ENCODE data around the gene NR3C1.

The NR3C1 gene

GRCh38 chr5:143417503-143418139 is 14.1 kb upstream of the NR3C1 start:
- ATAC-seq: no peak
- TF ChIP-seq TCF4 (CRISPR knock-in tag; IDR thresholded peaks at IDR 0.05; ENCODE audit: borderline replicate concordance) (no peak), PATZ1 (CRISPR knock-in tag; IDR thresholded peaks at IDR 0.05; ENCODE audit: borderline replicate concordance) (no peak), PPARA (CRISPR knock-in tag; IDR thresholded peaks at IDR 0.05; ENCODE audit: borderline replicate concordance) (no peak)

- ATAC-seq: no peak
- no peak for TF ChIP-seq TOX (CRISPR knock-in tag; IDR thresholded peaks at IDR 0.05; ENCODE audit: borderline replicate concordance)
- no peak for TF ChIP-seq TSHZ2 (CRISPR knock-in tag; IDR thresholded peaks at IDR 0.05)
- TF ChIP-seq ZFP30 (CRISPR knock-in tag; IDR thresholded peaks at IDR 0.05): no peak
- TF ChIP-seq RARB (CRISPR knock-in tag; IDR thresholded peaks at IDR 0.05): no peak
- no peak for TF ChIP-seq ARNTL (CRISPR knock-in tag; IDR thresholded peaks at IDR 0.05; ENCODE audit: borderline replicate concordance, low read depth)
These were observed 12.9 kb upstream of the NR3C1 start for GRCh38 chr5:143416411-143416810.

- TF ChIP-seq ZNF70 (CRISPR knock-in tag; IDR thresholded peaks at IDR 0.05) (no peak), ARNTL (CRISPR knock-in tag; IDR thresholded peaks at IDR 0.05; ENCODE audit: borderline replicate concordance, low read depth) (no peak), RARB (CRISPR knock-in tag; IDR thresholded peaks at IDR 0.05) (no peak), TSHZ2 (CRISPR knock-in tag; IDR thresholded peaks at IDR 0.05) (no peak), ZNF565 (CRISPR knock-in tag; conservative IDR thresholded peaks at IDR 0.05; ENCODE audit: low read depth) (no peak), GLIS3 (CRISPR knock-in tag; IDR thresholded peaks at IDR 0.05) (no peak), ISL1 (CRISPR knock-in tag; IDR thresholded peaks at IDR 0.05) (no peak), CREB5 (CRISPR knock-in tag; IDR thresholded peaks at IDR 0.05; ENCODE audit: low read depth) (no peak), PATZ1 (CRISPR knock-in tag; IDR thresholded peaks at IDR 0.05; ENCODE audit: borderline replicate concordance) (no peak), POU6F1 (CRISPR knock-in tag; IDR thresholded peaks at IDR 0.05; ENCODE audit: borderline replicate concordance, low read depth) (no peak), ZC3H10 (CRISPR knock-in tag; IDR thresholded peaks at IDR 0.05) (no peak), ESRRG (CRISPR knock-in tag; IDR thresholded peaks at IDR 0.05) (no peak), TCF4 (CRISPR knock-in tag; IDR thresholded peaks at IDR 0.05; ENCODE audit: borderline replicate concordance) (no peak), PPARA (CRISPR knock-in tag; IDR thresholded peaks at IDR 0.05; ENCODE audit: borderline replicate concordance) (no peak)
- ATAC-seq: no peak
These were observed 10.6 kb upstream of the NR3C1 start for GRCh38 chr5:143413958-143414669.

Measured in SK-N-SH treated with all-trans-retinoic acid at 6 μM for 48 hours (cell line).